GM18505 (cell line): ENCODE data around the gene MTCL1.

ENCODE experiments used
- ATAC-seq: cut with Tn5 transposase; IDR thresholded peaks from one replicate; pipeline ENCODE4 v1.9.1; 2021; ENCODE audit not compliant: unreplicated experiment
- POLR2A ChIP-seq: IDR thresholded peaks from 4 replicates; pipeline ENCODE4 v1.6.1; 2011; ENCODE audit warnings: borderline replicate concordance; ENCODE audit not compliant: insufficient read depth, insufficient read length; ENCODE audit errors: extremely low read depth

MTCL1 gene

GRCh38 chr18:8705238-8705960 lies at the start of gene MTCL1:
Gene MTCL1, plus strand, starts transcription at chr18:8705556. Its CDS starts 105 bp downstream, at chr18:8705661.
- ATAC-seq, result peak; percentile 41

GRCh38 chr18:8656232-8656631 lies 49.1 kb upstream of the MTCL1 start:
- no peak for TF ChIP-seq POLR2A
- no peak for ATAC-seq

More at GRCh38 chr18:8705238-8705960, at the start of gene MTCL1:
- no peak for TF ChIP-seq POLR2A

- ATAC-seq, result no peak
- no peak for TF ChIP-seq POLR2A
Measured at GRCh38 chr18:8657050-8657820, 48.1 kb upstream of the MTCL1 start.

GRCh38 chr18:8657873-8658470 lies 47.4 kb upstream of the MTCL1 start:
- no peak for ATAC-seq
- no peak for TF ChIP-seq POLR2A

GRCh38 chr18:8658858-8659485 lies 46.4 kb upstream of the MTCL1 start:
- ATAC-seq, result no peak
- TF ChIP-seq POLR2A, result no peak

GRCh38 chr18:8659609-8660242 lies 45.6 kb upstream of the MTCL1 start:
- ATAC-seq, result no peak

GRCh38 chr18:8660316-8660715 lies 45.0 kb upstream of the MTCL1 start:
- no peak for TF ChIP-seq POLR2A
- no peak for ATAC-seq

More at GRCh38 chr18:8659609-8660242, 45.6 kb upstream of the MTCL1 start:
- no peak for TF ChIP-seq POLR2A

- TF ChIP-seq POLR2A, result no peak
- ATAC-seq, result no peak
Measured at GRCh38 chr18:8661754-8662559, 43.4 kb upstream of the MTCL1 start.

- TF ChIP-seq POLR2A, result no peak
- ATAC-seq, result no peak
Measured at GRCh38 chr18:8662560-8663255, 42.6 kb upstream of the MTCL1 start.

- no peak for TF ChIP-seq POLR2A
Measured at GRCh38 chr18:8667846-8668245, 37.5 kb upstream of the MTCL1 start.

GRCh38 chr18:8668381-8668780 lies 37.0 kb upstream of the MTCL1 start:
- no peak for TF ChIP-seq POLR2A
- ATAC-seq, result no peak

More at GRCh38 chr18:8667846-8668245, 37.5 kb upstream of the MTCL1 start:
- ATAC-seq, result no peak
